GM12872 (cell line): ENCODE data around the gene PLCB4.

Experiments
- TF ChIP-seq, protein P1 (sequence below): IDR thresholded peaks from 3 replicates; pipeline ENCODE4 v1.5.1; 2011; ENCODE audit warnings: low read depth, mild to moderate bottlenecking, low read length, moderate library complexity; ENCODE audit not compliant: insufficient read depth

PLCB4 gene

DNA sequence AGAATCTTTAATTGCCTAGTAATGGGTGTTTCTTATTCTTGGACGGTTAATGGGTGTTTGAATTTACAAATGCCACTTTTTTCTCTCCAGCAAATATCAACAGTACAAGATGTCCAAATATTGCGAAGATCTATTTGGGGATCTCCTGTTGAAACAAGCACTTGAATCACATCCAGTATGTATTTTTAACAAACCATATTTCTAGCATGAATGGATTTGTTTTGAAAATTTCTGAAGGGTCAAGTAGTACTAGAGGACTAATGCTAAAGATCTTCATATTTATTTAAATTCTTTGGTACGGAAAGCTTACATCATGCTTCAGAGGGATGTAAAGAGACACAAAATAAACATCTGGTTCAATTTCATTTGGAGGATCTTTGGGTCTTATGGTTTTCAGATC lies 321.6 kb downstream of the PLCB4 start:
- TF ChIP-seq, protein P1, sequence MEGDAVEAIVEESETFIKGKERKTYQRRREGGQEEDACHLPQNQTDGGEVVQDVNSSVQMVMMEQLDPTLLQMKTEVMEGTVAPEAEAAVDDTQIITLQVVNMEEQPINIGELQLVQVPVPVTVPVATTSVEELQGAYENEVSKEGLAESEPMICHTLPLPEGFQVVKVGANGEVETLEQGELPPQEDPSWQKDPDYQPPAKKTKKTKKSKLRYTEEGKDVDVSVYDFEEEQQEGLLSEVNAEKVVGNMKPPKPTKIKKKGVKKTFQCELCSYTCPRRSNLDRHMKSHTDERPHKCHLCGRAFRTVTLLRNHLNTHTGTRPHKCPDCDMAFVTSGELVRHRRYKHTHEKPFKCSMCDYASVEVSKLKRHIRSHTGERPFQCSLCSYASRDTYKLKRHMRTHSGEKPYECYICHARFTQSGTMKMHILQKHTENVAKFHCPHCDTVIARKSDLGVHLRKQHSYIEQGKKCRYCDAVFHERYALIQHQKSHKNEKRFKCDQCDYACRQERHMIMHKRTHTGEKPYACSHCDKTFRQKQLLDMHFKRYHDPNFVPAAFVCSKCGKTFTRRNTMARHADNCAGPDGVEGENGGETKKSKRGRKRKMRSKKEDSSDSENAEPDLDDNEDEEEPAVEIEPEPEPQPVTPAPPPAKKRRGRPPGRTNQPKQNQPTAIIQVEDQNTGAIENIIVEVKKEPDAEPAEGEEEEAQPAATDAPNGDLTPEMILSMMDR, result no peak

DNA sequence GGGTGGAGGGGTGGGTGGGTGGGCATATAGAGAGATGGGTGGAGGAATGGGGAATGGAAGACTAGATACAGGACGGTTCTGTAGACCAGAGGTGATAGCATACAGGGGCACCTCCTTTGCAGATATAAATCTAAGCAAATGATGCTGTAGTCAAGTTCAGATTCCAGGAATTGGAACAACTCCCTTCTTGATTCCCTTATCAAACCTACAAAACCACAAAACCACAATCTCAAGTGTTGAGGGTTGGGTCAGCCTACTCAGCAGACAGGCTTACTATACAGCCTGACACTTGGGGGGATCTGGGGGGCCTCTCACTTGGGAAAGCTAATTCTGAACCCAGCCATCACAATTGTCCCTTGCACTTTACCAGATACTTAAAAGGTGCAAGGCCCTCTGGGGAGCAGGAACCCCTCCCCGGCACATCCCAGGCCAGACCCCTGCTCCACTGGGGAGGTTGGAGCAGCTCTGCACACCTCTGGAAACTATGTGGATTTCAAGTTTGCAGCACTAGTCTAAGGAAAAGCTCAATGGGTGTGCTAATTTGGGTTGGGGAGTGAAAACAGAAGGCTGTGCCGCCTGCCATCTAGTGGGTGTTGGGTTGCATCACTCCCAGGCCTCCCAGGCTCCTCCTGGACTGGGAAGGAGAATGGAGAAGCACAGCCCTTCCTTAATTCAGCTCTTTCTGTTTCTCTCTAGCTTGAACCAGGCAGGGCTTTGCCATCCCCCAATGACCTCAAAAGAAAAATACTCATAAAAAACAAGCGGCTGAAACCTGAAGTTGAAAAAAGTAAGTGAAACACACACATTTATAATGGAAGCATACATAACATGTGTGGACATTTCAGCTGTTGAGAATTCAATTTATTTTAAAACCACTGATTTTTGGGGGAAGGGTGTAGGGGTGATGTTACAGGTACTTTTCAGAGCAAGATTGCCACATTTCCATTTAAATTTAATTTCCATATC lies 324.3 kb downstream of the PLCB4 start:
- TF ChIP-seq, protein P1, result peak; percentile 85

DNA sequence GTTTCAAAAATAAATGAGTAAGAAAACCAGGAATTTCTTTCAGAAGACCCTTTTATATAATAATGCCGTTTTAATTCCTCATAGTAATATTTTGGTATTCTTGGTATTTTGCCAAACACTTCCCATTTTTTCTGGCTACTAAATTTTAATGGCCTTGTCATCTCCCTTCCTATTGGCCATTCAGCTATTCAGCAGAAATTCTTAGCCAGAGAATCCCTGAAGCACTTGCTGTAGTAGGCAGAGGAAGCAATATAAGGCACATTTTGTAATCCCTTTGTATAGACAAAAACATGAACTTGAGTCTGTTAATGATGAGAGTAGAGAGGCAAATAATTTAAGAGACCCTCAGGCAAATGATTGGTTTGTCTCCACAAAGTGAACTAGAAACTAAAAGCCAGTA lies 327.1 kb downstream of the PLCB4 start:
- TF ChIP-seq, protein P1, result no peak

DNA sequence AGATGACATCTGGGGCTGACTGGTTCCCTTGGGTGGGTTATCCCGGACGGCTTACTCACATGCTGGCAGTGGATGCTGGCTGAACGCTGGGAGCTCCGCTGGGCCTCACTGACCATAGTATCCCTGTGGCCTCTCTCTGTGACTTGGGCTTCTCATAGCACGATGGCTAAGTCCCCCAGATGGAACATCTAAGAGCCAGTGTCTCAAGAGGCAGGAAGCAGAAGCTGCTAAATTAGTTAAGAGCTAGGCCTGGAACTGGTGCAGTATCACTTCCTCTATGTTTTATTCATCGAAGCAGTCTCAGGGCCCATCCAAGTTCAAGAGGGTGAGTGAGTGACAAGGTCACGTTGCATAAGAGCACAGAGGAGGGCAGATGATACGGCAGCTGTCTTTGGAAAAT lies 329.0 kb downstream of the PLCB4 start:
- TF ChIP-seq, protein P1, result no peak

GRCh38 chr20:9398882-9399281 lies 330.0 kb downstream of the PLCB4 start:
- TF ChIP-seq, protein P1, result no peak

GRCh38 chr20:9399322-9399721 lies 330.4 kb downstream of the PLCB4 start:
- TF ChIP-seq, protein P1, result no peak

DNA sequence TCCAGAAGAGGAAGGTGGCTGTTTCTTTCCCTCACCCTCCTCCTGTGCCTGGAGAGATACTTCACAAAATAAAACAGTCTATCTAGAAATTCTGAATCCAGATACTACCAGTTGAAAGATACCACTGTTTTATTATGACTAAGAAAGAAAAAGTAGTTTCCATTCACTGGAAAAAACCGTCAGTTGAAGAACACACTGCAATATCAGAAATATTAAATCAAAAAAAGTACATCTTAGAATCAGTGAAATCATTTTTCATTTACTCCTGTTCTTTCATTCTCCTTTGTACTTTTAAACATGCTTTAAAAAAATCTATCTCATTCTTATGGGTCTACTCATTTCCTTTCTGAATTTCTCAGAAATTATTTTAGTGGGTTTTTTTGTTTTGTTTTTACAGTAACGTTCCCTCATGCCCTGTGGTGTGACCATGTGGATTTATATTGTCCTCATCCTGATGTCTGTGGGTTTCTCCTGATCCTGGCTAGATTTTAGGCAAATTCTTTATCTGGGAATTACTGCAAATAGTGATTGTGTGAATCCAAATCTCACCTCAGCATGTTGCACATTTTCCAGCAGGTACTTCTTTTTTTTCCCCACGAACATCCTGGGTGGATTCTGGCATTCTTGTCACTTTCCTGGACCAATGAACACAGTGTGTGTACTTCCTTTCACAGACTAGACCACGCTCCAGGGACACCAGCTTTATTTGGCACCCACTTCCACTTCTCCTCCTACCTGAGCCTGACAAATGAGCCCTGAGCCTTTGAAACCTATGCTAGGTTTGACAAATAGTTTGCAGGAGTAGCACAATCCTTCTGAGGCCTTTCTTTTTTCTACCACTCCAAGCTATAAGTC lies 331.5 kb downstream of the PLCB4 start:
- TF ChIP-seq, protein P1, result no peak
